Kidney (tissue), 14 donors: ENCODE measurements around the gene ZGPAT. TPM values are rescaled to one million over a fixed set of nuclear protein-coding genes. Genes with fewer than 3 reads are reported as not detected.

Source experiments
- DNase-seq, 5 donors: peaks; one replicate each; pipeline ENCODE4 v3.0.0-alpha.2; 2013 to 2020
- FAIRE-seq: peaks from 2 replicates; lab custom pipeline; 2012; peaks lifted over from hg19 to GRCh38; lab: Jason Lieb, UNC
- H3K27ac ChIP-seq, 2 donors: one replicate each; pipeline ENCODE4 v1.7.0; 2013; ENCODE audit warnings: low read depth in 2 of 2, low read length in 2 of 2, inconsistent platforms in 1 of 2
- H3K27me3 ChIP-seq: one replicate; pipeline ENCODE4 v1.7.1; 2013; ENCODE audit warnings: low read length, inconsistent platforms; ENCODE audit not compliant: control insufficient read depth, insufficient read depth
- H3K36me3 ChIP-seq, 3 donors: one replicate each; pipeline versions ENCODE4 v1.7.0 to v1.7.1; 2013; ENCODE audit warnings: low read length in 3 of 3, control low read depth in 1 of 3, inconsistent platforms in 1 of 3; ENCODE audit not compliant: insufficient read depth in 3 of 3, control insufficient read depth in 2 of 3
- H3K4me1 ChIP-seq, 3 donors: one replicate each; pipeline versions ENCODE4 v1.7.0 to v1.7.1; 2013; ENCODE audit warnings: low read length in 3 of 3, inconsistent platforms in 1 of 3, low read depth in 1 of 3; ENCODE audit not compliant: control insufficient read depth in 2 of 3, insufficient read depth in 2 of 3
- H3K4me3 ChIP-seq, 3 donors: one replicate each; pipeline versions ENCODE4 v1.7.0 to v1.8.1; 2013; ENCODE audit warnings: low read length in 3 of 3, control low read depth in 1 of 3, inconsistent platforms in 1 of 3
- H3K9ac ChIP-seq, 3 donors: one replicate each; pipeline versions ENCODE4 v1.7.0 to v1.7.1; 2013; ENCODE audit warnings: low read length in 3 of 3, control low read depth in 1 of 3, inconsistent platforms in 1 of 3
- H3K9me3 ChIP-seq, 3 donors: one replicate each; pipeline versions ENCODE4 v1.7.0 to v1.7.1; 2013; ENCODE audit warnings: low read length in 3 of 3, control low read depth in 1 of 3, inconsistent platforms in 1 of 3; ENCODE audit not compliant: control insufficient read depth in 2 of 3, insufficient read depth in 1 of 3
- intact Hi-C: fragments of 100-400 bp; cut with DNase I; formaldehyde crosslinking; loops from one replicate; pipeline ENCODE4 v1.11.1; 2022
- polyA plus RNA-seq: library from polyadenylated mRNA; stranded (reverse); fragments of 350-450 nt; fragmentation: Illumina TruSeq; extraction: RNeasy Lipid Tissue Mini Kit (QIAGEN cat#74804); gene quantifications from one replicate; pipeline ENCODE4 v1.2.3, GENCODE V29; 2014; ENCODE audit warnings: low read depth, low replicate concordance; ENCODE audit not compliant: insufficient read depth
- total RNA-seq: library from RNA; stranded (reverse); fragmentation: NEBNext Ultra II Directional; extraction: Animal tissue kit (Norgen Biotek cat#: 25700); gene quantifications from one replicate; pipeline ENCODE4 v1.2.1, GENCODE V29; 2021
- TF ChIP-seq, protein P1 (sequence below): IDR thresholded peaks from 3 replicates; pipeline ENCODE4 v1.5.1; 2012; ENCODE audit warnings: mild to moderate bottlenecking, moderate library complexity, borderline replicate concordance; ENCODE audit not compliant: insufficient read depth; ENCODE audit errors: extremely low read depth
- donor health status: control.
- donor health status: control.
- donor health status: control.
- donor health status: control.
- donor health status: control.
- donor health status: DM: yes; HTN: yes; CAD: no.
- donor health status: Normal renal cell carcinoma (clear cell type).

ZGPAT gene
- total and polyA plus RNA-seq, 2 donors from 2014 or later, result 30.5 to 39.6 TPM

GRCh38 chr20:63673951-63674350 is 33.9 kb upstream of the ZGPAT start:
- H3K4me1 ChIP-seq, result no peaks in the 10 kb centered on the region
- H3K9ac ChIP-seq, result no peak overlapping the region
- H3K4me3 ChIP-seq, result no peak overlapping the region
- FAIRE-seq (no peak), DNase-seq (no peak)
- intact Hi-C loops, result no loop called here
- TF ChIP-seq, protein P1, sequence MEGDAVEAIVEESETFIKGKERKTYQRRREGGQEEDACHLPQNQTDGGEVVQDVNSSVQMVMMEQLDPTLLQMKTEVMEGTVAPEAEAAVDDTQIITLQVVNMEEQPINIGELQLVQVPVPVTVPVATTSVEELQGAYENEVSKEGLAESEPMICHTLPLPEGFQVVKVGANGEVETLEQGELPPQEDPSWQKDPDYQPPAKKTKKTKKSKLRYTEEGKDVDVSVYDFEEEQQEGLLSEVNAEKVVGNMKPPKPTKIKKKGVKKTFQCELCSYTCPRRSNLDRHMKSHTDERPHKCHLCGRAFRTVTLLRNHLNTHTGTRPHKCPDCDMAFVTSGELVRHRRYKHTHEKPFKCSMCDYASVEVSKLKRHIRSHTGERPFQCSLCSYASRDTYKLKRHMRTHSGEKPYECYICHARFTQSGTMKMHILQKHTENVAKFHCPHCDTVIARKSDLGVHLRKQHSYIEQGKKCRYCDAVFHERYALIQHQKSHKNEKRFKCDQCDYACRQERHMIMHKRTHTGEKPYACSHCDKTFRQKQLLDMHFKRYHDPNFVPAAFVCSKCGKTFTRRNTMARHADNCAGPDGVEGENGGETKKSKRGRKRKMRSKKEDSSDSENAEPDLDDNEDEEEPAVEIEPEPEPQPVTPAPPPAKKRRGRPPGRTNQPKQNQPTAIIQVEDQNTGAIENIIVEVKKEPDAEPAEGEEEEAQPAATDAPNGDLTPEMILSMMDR, result no peak
- H3K27me3 ChIP-seq, result no peaks in the 10 kb centered on the region
- peaks cover 0 to 6% (median 0%) of the 10 kb centered on the region in 3 donors for H3K36me3 ChIP-seq
- H3K9me3 ChIP-seq, result no peaks in the 10 kb centered on the region
- no peak overlapping the region for H3K27ac ChIP-seq

DNA sequence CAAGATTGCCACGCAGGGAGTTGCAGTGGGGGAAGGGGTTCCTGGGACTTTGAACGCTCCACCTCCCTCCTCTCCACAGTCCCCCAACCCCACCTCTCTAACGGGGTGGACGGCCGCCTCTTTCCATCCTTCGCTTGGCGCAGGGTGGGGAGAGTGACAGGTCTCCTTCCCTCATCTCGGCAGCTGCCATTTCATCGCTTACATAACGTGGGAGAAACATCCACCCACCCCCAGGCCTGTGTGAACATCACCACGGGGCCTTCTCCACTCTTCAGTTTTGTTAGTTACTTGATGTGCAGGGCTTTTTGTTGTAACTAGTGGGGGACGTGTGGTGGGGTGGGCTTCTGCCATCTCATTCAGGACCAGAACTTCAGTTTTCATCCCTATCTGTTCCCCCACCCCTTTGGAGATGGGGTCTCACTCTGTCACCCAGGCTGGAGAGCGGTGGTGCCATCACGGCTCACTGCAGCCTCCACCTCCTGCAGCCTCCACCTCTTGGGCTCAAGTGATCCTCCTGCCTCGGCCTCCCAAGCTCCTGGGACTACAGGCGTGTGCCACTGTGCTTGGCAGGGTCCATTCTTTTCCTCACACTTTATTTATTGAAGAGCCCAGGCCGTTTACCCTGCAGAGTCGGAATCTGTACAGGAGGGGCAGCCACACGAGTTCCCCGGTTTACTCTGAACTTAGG is 32.0 kb upstream of the ZGPAT start:
- Histone ChIP-seq H3K27me3 (no peaks in the 10 kb centered on the region), H3K4me1 (no peaks in the 10 kb centered on the region), H3K4me3 (no peak overlapping the region), H3K36me3 (peaks cover 0 to 6% (median 0%) of the 10 kb centered on the region in 3 donors), H3K27ac (no peak overlapping the region), H3K9me3 (no peaks in the 10 kb centered on the region), H3K9ac (no peak overlapping the region)
- intact Hi-C loops, result no loop called here
- no peak for FAIRE-seq
- TF ChIP-seq, protein P1, result no peak
- no peak for DNase-seq

DNA sequence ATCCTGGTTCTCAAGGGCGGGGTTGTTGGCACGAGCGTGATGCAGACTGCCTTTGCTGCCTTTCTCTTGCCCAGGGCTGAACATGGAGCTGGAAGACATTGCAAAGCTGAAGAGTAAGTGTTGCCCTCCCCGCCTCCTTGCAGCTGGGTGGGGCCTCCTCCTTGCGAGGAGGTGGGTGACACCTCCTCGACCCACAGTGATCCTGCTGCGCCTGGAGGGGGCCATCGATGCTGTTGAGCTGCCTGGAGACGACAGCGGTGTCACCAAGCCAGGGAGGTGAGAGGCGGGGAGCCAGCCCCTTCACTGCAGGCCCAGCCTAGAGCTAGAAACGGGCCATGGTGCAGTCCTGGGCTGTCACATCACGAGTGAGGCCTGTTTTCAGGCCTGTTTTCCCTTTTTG is 29.8 kb upstream of the ZGPAT start:
- Histone ChIP-seq H3K9me3 (no peaks in the 10 kb centered on the region), H3K27me3 (no peaks in the 10 kb centered on the region), H3K4me1 (peaks cover 0 to 8% (median 0%) of the 10 kb centered on the region in 3 donors), H3K9ac (no peak overlapping the region), H3K27ac (no peak overlapping the region), H3K36me3 (peaks cover 0 to 6% (median 0%) of the 10 kb centered on the region in 3 donors), H3K4me3 (no peak overlapping the region)
- DNase-seq, result no peak
- FAIRE-seq, result no peak
- intact Hi-C loops, result no loop called here
- TF ChIP-seq, protein P1, result no peak
